GM21423 (cell line): ENCODE results near the gene HOXD13.

Experiments used
- ATAC-seq: cut with Tn5 transposase; IDR thresholded peaks from one replicate; pipeline ENCODE4 v1.9.1; 2021; ENCODE audit warnings: mild to moderate bottlenecking, moderate library complexity; ENCODE audit not compliant: unreplicated experiment

HOXD13 gene

DNA sequence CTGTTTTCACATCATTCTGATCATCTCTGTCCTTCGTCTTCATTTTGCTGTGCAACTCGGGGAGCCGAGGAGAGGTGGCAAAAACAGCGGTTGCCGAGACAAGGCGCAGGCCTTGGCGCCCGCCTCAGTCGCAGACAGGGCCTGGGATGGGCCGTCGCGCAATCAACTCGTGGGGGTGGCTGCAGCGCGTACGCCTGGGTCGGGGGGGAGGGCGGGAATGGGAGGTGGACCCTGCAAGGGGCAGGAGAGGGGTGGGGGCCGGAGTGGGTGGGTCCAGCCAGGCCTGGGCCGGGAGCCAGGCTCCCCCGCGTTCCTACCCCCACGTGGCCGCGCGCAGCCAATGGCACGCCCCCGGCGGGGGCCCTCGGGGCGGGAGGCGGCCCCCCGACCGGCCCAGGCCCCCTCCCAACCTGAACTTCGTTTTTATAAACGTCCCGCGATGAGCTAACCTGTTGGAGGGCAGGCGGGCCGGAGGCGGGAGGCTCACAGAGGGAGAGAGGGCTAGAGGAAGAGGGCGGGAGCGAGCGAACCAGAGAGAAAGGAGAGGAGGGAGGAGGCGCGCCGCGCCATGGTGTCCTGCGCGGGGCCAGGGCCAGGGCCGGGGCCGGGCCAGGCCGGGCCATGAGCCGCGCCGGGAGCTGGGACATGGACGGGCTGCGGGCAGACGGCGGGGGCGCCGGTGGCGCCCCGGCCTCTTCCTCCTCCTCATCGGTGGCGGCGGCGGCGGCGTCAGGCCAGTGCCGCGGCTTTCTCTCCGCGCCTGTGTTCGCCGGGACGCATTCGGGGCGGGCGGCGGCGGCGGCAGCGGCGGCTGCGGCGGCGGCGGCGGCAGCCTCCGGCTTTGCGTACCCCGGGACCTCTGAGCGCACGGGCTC lies at the start of gene HOXD13:
HOXD13 (plus strand) TSS at position 452 of the 875 bp plus-strand sequence; CDS start at position 622, 170 bp downstream.
- ATAC-seq = no peak

DNA sequence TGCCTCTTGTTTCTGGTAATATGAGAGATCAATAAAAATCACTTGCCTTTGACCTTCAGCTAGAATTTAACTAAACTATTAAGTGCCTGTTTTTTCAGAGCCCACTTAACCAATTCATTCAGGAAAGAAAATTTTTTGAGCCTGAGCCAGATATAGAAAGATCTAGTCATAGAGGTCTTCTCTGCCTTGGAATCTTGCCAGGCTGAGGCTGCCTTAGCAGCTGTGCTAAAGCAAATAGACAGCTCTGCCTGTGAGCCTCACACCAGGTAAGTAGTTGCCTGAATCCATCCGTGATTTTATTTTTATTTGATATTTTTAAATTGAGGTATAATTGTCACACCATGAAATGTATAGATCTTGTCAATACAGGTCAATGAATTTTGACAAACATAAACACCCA lies 36.1 kb upstream of the HOXD13 start:
- ATAC-seq = no peak

DNA sequence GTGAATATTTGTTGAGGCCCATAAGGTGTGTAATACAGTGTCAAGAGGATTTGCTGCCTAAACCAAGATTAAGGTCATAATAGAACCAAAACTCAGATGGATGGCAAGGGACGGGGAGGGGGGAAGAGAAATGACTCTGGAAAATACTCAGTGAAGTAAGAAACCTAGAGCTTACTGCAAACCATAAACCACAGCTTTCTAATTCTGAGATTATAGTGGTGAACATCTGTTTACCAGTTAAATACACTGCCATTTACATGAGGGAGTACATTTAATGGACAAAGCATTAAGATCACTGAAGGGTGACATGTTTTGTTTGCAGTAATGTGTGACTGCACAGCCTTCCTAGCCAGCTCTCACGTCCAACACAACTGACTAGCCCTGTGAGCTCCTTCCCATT lies 28.6 kb upstream of the HOXD13 start:
- no peak for ATAC-seq

DNA sequence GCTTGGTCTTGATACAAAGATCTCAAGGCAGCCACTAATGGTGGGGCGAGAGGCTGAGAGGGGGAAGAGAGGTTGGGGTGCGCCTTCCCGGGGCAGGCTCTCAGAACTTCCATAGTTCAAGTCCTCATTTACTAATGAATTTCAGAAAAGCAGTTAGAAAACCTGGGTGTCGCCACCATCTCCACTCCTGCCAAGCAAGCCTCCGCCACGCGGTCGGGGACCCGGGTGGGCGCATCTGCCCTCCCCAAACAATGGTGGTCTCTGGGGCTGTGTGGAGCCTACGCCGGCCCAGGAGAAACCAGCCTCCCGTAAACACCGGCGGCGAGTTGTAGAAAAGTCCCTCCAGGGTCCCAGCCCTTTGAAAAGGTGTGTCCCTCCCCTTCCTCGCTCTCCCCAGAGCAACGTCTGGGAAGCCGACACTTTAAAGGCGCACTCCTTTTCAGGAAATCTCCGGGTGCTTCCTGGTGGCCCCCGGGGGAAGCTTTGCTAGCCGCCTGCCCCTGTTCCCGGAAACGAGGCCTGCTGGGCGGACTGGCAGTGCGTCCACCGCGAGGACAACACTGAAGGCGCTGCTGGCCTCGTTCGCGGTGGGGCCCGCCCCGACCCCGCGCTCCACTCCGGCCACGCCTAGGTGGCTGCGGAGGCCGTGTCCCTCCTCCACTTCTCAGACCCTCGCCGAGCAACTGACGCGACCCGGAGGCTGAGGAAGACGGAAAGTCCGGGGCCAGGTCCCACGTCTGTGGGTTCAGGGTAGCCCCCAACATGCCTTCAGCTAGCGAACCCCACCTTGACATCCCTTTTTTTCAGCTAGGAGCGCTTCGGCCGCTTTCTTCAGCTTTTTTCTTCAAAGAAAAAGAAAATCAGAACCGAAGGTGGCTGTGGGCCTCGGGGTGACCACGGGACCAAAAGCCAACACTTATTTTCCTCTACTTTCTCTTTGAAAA lies 25.6 kb upstream of the HOXD13 start:
- ATAC-seq = no peak

DNA sequence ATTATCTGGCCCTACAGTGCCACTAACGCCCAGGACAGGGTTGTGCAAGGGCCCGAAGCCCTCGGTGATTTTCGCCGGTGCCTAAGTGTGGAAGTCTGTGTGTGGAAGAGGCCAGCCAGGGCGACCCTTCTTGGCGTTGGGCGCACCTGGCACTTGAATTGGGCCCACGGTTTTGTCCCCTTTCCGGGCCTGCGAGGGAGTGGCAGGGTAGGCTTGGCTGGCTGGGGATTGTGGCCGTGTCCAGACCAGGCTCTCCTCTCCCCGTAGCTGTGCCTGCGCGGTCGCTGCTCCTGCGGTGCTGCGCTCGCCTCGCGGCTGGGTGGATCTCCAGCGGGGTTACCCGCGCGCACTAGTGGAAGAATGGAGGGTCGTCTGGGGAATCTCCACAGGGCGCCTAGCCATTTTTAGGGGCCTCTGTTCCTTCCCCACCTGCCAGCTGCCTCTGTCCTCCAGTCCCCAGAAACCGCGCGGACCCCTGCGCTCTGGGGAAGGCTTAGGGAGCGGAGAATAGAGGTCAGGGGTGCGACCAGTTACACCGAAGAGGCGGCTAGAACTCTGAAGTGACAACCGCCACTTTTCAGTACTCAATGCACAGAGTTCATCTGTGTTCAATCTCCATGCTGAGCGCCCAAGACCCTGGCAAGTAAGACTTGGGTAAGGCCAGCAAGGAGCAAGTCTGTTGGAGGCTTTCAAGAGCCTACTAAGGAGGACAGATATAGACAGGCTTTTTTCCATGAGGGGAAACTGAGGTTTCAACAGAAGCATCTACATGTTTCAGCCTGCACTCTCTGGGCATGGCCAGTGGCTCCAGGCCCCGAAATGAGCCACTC lies 24.7 kb upstream of the HOXD13 start:
- no peak for ATAC-seq

DNA sequence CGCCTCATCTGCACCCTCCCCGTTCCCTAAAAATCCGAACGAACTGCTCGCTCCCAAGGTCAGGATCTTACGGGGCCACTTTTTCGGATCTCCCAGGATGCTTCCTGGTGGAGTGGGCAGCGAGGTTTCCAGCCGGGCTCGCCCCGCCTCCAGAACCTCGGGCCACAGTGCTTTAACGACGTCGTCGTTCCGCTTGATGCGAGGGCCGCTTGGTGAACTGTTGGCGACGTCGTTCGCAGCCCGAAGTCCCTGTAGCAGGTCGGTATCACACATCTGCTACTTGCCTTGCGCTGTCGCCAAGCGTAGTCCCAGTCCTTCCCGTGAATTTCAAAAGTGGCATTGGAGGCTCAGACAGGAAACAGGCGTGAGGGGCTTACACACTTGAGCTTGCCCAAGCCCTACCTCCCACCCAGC lies 24.1 kb upstream of the HOXD13 start:
- no peak for ATAC-seq

DNA sequence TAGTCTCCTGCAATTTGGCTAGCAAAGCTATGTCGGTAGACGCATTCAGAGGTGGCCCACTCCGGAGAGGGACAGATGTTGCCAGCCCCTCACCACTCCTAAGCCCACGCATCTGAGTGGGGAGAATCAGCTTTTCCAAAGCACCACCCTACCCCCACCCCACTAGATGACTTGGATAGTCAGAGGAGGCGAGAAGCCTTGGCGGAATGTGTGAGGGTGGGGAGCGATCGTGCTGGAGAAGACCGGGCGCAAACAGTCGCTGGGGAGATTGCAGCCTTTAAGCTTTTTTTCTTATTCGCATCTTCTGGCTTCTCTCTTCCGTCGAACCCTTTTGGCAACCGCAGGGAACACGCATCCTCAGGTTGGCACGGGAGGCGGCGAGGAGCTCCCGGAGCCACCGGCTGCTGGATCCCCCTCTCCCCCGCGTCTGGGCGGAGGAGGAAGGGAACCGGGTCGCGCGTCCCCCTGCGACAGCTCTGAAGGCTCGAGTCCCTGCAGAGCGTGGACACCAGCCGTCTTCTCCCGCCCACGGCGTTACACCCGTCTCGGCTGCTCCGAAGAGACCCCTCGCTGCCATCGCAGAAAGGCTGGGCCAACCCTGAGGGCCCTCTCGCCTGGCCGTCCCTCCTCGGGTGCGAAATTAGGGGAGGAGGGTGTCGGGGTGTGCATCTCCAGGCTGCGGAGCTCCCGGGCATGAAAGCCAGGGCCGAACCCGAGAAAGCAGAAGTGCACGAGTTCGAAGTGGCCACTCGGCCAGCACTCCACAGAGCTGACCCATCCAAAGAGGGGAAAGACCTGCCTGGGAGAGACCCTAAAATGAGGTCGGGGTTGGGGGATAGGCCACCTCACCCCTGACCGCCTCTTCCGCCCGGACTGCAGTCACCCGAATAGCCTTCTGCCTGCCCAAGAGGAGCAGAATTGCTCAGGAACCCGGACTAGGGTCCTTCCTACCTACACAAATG lies 20.9 kb upstream of the HOXD13 start:
- ATAC-seq = no peak

DNA sequence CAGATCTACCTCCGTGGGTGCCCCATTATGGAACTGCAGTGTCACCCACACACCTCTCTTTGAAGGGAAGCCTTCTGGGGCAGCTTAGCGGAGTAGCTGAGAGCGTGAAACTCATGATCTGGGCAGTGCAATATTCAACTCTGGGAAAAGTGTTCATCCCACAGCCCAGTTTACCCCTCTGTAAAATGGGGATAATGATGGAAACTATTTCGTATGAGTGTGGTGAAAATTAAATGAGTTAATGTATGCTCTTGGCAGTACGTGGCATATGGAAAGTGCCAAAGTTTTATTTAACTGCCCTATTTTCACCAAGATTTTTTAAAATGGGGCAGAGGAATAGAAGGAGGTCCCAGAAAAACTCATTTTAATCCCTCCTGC lies 20.2 kb upstream of the HOXD13 start:
- no peak for ATAC-seq

DNA sequence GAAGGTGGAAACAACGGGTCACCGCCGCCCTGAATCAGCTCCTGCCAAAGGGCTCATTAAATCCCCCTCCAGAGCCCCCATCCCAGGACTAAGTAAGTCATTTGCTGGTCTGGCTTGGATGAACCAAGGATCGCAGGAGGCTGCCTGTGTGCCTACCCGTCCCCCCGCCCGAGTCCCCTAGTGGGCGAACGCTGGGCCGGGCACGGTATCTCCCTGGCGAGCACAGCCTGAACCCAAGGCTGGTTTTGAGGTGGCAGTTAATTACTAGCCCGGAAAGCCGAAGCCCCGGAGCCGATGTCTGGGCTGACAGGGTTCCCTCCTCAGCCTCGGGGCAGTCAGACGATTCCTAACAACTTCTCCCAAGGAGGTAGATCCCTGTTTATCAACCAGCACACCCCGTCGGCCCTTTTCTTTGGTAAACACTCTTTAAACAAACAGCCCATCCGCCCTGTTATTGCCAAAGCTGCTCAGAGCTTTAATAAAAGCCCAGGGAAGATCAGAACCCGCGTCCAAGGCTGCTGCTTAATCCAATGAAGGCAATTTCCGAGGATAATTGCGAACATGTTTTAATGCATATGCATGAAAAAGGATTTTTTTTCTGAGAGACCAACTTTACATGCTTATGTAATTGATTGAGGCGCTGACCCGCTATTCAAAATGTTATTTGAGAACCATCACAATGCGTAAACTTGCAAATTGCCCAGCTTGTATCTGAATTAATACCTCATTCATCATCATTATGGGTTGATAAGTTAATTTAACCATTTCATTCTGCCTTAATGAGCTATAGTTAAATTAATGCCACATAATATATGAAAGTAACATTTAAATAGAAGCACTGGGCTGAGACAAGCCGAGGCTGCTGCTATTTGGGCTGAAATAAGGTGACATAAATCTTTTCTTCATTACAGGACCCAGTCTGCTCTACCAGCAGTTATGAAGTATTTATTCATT lies 19.3 kb upstream of the HOXD13 start:
- no peak for ATAC-seq

DNA sequence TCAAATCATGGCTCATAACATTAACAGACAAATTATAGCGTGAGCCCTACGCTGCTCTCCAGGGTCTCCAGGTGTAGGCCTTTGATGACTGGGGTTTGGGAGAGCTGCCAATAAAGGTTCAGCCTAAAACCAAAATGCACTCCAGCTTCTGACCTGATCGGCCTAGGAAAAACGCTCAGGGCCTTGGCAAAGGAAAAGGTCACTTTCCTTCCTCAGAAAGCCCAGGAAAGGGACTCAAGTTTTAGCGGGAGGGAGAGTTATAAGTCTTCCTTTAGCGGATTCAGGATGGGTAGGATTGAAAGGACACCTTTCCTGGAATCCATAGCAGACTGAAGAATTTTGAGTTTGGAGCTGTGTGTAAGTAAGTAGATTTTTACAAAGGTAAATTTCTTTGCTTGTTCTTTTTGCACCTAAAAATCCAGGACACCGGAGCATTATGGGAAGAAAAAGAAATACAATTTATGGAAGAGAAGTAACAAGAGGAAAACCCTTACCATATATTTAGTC lies 17.5 kb upstream of the HOXD13 start:
- no peak for ATAC-seq

DNA sequence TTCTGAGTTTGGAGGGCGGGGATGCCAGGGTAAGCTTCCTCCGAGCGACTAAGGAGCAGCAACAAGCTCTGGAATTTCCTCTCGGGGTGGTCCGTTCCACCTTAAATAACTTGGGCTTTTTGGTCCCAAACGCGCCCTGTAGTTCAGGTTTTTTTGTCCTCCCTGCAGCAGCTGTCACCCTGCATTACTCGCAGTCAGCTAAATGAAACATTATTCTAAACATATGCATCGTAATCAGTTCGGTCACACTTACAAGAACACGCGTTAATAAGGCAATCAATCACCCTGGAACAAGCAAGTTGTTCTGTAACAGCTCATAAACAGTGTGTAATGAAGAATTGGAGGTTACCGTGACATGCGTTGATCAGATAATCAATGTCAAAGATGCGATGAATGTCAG lies 17.0 kb upstream of the HOXD13 start:
- ATAC-seq = no peak

DNA sequence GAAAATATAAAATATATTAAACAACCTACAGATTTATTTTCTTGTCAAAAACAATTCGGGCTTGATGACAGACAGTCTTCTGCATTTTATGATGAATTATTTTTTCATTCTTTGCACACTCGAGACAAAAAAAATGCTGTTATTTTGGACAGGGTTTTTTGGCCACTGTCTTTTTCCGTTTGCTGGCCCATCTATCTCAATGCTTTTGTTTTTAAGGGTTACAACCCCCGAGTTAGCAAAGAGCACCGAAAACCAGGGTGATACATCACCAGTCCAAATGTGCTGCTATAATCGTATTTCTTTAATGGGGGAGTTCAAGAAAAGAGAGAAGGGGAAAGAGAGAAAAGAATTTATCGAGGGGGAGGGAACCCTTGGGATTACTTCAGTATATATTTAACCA lies 16.5 kb upstream of the HOXD13 start:
- ATAC-seq = no peak

DNA sequence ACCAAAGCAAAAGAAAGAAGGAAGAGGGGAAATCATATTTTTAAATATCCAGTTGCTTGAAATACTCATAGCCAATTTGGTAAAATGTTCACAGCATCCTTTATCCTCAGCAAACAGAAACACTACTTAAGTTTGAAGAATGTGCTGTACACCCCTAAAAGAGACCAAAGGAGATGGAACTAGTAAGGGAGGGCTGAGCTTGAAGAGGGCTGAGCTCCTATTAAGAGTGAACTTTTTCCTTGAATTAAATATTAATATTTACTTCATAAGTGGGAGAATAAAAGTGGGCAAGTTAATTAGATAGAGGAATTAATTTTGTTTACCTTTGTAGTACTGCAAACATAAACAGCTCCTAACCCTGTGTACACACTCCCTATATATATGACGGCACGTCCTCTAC lies 15.7 kb upstream of the HOXD13 start:
- no peak for ATAC-seq

DNA sequence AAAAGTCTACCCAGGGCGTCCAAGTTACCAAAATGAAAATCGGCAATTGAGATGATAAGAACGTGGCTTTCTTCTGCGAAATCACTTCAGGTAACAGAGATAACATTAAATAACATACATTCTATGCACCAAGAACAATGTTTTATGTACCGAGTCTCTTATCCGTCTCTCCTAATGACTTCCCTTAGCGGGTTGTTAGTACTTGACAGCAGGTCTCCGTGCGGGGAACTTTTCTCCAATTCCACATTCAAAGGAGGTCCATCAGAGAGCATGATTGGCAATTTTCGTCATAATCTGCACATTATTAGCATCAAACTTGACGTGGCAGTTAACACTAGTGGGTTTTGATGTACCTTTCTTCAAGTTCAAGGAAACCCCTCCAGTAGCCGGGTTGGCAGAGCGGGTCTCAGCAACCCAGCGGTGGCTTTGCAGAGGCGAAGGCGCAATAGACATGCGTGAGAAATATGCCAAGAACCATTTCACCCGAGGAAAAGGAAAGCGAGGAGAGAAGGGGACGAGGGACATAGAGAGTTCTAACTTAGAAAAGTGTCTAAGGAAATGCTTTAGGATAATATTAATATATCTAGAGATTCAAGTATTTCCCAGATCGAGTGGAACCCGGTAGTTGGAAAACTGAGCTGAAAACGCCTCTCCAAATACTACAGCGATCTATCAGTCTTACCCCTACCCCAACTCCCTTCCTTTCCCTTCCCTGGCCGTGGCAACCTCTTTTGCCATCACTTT lies 13.8 kb upstream of the HOXD13 start:
- ATAC-seq = no peak

DNA sequence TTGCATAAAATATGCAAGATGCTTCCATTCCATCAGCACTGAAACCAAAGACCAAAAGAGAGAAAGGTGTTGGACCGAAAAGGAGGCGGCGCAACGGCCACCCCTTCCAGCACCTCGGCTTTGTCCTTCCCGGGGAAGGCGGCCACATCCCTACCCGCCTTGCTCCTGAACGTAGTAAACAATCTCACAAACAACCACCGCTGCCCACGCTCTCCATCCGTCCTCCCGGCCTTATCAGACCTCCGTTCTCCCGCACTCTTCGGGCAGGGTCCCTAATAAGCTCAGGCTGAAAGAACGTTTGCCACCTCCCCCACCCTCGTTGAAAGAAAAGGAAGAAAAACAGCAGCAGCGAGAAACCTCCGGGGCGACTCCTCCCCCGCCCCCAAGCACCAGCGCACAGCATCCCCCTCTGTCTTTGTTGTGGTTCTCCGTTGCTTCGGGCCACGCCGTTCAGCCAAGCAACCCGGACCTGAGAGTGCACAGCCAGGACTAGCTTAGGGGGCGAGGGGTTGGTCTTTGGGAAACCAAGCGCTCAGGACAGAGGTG lies 13.2 kb upstream of the HOXD13 start:
- no peak for ATAC-seq

DNA sequence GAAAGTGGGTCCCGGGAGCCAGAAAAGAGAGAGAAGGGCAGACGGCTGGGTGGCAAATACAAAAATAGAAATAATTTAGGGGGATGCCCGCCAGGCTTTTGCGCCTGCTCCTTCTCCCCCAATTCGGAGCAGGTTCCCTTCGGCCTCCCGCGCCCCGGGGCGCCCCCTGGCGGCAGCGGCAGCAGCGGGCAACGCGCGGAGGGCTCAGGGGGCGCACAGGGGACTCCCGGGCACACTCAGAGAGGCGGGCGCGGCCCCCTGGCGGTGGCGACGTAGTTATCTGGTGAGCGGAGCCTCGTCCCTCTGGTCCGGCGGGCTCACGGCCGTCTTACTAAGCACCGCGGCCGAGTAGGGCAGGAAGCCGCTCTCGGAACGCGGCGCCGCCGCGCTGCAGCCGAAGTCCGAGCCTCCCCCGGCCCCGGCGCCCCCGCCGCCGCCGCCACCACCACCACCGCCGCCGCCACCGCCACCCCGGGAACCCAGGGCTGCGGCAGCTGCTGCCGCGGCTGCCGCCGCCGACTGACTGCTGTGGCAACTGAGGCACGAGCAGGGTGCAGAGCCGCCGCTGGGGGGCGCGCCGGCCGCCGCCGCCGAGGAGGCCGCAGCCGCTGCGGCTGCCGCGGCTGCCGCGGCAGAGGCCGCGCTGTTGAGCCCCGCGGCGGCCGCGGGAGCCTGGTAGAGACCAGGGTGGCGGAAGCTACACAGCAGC lies 12.5 kb upstream of the HOXD13 start:
- ATAC-seq = no peak
